HG02571 (cell line): ENCODE data around the gene SCN5A.

Source experiments
- ATAC-seq: cut with Tn5 transposase; IDR thresholded peaks from one replicate; pipeline ENCODE4 v1.9.1; 2021; ENCODE audit warnings: mild to moderate bottlenecking, moderate library complexity; ENCODE audit not compliant: unreplicated experiment

Gene SCN5A

DNA sequence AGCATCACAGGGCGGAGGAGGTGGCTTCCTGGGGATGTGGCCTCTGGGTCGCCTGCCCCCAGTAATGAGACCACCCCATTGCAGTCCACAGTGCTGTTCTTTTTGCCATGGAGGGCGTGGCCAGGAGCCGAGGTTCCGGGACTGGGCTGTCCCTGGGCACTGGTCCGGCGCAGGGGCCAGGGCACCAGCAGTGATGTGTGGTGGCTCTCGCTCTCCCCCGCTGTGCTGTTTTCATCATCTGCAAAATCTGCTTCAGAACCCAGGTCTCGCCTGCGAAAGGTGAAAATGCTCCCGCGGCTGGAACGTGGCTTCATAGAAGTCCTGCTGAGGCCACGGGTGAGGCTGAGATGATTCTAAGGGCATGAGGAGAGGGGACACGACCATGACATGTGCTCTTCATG, 45.8 kb downstream of the SCN5A start:
- no peak for ATAC-seq

- no peak for ATAC-seq
These were observed 46.8 kb downstream of the SCN5A start for GRCh38 chr3:38602576-38603250.

DNA sequence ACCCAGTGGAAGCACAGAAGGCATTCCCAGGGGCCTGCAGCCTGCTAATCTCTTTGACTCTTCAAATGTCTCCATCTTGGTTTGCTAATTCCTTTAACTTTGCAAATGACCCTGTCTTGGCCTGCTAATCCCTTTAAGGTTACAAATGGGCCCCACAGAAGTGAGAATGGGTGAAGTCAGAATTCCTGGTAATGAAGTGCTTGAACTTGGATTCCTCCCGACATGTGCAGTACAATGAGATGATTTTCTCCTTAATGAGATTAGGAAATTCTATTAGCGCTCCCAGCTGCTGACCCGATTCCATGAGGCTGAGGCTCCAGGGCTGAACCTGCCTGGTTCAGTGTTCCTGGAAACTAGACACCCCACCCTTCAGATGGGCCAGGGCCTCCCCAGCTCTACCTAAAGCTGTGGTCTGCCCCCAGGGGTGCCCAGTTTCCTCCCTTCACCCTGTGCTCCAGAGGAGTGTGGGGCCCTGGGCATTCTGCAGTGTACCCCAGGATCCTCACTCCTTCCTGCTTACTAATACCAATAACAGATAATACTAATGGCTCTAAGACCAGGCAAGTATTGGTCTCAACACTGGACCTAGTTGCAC, 47.4 kb downstream of the SCN5A start:
- ATAC-seq, result no peak

DNA sequence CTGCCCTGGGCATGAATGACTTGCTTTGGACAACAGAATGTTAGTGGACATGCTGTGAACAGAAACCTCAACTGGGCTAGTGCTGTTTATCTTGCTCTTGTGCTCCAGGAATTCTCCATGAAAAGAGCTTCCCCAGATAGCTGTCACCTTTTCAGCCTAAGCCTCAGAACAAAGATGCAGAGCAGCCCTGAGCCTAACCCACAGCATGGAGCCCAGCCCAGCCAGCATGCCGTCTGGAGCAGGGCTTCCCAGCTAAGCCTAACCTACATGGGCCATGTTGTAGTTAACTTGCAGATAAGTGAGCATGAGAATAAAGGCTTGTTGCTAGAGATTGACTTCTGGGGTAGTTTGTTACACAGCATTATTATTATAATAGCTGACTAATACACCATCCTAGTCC, 48.9 kb downstream of the SCN5A start:
- ATAC-seq, result no peak

- no peak for ATAC-seq
These were observed 49.6 kb downstream of the SCN5A start for GRCh38 chr3:38599886-38600285.

GRCh38 chr3:38598791-38599190, 50.7 kb downstream of the SCN5A start:
- no peak for ATAC-seq

DNA sequence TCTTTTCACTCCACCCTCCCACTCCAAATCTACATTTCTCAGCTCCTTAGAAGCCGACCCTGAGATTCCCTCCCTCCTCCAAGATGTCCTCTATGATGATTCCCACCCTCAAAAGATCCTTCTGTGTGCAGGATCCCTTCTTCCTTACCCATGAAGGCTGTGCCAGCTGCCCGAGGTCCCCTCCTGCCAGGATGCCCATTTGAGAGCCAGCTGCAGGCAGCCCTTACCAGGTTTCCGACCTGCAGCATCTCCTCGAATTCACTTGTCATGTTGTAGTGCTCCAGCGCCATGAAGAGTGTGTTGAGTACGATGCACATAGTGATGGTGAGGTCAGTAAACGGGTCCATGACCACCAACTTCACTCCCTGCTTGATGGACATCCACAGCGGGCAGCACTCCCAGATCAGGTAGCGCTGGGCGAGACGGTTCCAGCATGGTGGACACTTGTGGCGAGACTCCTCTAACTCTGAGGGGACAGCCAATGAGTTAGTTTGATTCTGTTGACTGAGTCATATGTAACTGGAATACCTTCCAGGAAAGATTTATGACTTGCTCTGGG, 51.9 kb downstream of the SCN5A start:
- ATAC-seq, result no peak

DNA sequence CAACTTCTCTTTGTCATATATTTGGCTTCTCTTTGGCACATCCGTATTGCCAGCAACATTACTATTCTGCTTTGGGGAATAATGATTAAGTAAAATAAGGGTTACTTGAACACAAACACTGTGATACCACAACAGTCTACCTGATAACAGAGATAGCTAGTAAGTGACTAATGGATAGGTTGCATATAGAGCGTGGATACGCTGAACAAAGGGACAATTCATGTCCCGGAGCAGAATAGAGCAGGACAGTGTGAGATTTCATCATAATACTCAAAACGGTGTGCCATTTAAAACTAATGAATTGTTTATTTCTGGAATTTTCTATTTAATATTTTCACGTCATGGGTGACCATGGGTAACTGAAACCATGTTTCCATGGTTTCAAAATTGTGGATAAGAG, 54.1 kb downstream of the SCN5A start:
- ATAC-seq, result no peak

DNA sequence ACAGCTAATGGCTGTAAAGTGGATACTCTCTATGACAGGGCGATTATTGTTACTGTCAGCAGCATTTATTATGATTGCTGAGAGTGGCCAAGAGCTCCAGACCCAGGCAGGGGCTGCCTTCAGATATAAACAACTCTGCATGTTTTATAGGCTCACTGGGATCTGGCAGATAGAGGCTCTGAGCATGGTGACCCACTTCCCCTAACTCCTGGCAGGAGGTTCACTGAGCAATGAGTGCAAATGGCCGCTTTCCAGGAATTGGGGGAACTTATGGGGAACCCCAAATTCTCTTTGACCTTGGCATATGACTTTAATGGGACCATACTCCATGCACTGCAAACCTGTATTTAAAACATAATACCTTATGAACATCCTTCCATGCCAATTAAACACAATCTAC, 59.0 kb downstream of the SCN5A start:
- ATAC-seq, result no peak

DNA sequence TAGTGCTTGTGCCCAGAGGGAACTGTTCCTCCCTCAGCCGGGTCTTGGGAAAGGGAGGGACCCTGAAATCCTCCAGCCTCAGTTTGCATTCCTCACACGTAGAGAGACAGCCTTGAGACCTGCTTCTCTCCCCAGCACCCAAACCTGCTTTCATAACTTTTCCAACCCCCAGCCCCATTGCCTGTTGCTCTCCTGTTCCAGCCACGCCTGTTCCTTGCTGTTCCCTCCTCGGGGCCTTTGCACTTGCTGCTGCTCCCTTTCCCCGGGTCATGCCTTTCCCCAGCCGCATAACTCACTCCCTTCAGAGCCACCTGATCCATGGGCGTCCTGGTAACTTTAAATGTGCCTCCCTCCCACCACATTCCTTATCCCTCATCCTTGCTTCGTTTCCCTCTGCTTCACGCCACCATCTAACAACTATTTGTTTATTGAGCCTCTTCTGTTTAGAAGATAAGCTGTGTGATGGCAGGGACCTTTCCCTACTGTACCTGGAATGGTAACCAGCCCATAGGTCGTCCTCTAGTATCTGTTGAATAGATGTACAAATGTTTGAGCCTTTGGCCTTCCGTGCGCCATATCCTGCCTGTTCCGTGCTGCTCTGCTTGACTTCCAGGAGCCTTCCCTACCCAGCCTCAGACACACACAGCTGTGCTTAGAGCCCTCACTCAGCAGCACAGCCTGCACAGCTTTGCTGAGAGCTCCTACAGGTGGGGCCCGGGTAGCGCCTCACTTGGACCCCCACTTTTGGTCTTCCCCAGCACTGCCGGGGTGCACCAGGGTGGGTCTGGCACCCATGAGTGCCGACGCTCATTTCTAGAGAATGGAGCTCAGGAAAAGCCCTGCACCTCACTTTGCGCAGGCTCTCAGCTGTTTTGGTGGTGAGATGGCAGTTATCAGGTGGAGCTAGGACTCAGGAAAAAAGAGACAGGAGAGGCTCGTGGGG, 60.2 kb downstream of the SCN5A start:
- no peak for ATAC-seq

- ATAC-seq, result no peak
These were observed 61.0 kb downstream of the SCN5A start for GRCh38 chr3:38588371-38588971.

- ATAC-seq, result no peak
These were observed 61.8 kb downstream of the SCN5A start for GRCh38 chr3:38587548-38588131.

DNA sequence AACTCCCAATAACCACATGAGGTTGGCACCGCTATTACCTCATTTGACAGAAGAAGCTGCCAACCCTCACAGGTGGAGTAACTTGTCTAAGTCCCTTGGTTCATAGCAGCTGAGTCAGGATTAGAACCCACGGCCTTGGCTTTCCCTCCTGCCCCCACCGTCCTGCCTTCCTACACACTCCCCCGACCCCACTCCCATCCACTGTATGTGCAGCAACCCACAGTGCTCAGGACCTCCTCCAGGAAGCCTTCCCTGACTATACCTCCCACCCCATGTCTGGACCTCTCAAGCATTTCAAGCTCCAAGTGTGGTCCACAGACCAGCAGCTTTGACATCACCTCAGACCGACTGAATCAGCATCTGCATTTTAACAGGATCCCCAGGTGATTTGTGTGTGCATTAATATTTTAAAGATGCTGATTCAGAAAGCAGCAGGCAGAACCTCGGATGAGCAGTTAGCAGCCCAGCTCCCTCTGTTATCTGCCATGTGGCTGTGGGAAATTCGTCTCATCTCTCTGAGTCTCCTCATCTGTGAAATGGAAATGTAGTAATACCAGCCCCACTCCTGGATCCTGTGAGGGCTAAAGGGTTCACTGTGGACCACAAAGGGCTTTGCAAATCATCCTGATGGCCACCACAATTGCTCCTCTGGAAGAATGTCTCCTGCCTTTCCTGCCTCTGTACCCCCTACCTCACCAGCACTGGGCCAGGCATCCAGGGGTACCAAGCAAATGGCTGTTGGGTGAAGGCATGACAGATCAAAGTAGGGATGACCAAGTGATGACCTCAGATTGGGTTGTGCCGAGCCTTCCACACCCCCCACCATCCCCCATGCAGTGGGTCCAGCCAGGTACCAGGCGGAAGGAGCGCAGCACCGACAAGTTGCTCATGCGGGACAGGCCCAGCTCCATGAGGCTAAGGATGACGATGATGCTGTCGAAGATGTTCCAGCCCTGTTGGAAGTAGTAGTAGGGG, 62.7 kb downstream of the SCN5A start:
- ATAC-seq, result no peak

DNA sequence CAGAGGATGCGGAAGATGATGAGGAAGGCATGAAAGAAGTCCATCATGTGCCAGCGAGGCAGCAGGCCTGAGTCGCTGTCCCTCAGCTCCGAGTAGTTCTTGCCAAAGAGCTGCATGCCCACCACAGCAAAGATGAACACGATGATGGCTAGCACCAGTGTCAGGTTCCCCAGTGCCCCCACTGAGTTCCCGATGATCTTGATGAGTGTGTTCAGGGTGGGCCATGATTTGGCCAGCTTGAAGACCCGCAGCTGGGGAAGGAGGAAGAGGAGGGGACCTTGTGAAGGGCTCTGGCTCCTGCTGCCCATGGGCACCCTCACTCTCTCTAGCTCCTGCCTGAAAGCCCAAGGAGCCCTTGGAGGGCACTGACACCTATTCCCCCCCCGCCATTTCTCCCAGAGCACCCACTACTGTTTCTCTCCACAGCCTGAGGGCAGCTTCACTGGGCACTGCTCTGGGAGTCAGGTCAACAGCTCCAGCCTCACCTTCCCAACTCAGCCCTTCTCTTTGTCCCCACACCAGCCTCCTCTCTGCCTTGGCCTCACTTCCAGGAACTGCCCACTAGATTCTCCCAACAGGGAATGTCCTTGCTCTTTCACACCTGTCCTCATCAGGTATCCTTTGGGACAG, 63.6 kb downstream of the SCN5A start:
- no peak for ATAC-seq

DNA sequence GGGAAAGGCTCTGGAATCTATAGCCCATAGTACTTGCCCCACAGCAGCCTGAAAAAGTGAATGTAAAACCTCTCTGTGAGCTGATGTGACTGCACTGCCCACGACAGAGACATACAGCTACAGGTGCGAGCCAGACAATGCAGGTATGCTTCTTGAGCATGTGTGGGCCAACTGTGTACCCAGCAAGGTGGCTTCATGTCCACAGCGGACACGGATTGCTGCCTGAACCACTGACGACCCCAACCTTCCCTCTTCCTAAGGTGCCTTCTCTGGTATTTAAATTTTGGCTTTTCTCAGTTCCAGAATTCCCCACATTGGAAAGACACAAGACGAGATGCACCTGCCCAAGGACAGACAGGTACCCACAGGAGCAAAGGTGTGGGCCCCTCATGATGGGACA, 65.8 kb downstream of the SCN5A start:
- no peak for ATAC-seq

- ATAC-seq, result no peak
These were observed 66.4 kb downstream of the SCN5A start for GRCh38 chr3:38582941-38583645.

- no peak for ATAC-seq
These were observed 67.2 kb downstream of the SCN5A start for GRCh38 chr3:38582316-38582715.

DNA sequence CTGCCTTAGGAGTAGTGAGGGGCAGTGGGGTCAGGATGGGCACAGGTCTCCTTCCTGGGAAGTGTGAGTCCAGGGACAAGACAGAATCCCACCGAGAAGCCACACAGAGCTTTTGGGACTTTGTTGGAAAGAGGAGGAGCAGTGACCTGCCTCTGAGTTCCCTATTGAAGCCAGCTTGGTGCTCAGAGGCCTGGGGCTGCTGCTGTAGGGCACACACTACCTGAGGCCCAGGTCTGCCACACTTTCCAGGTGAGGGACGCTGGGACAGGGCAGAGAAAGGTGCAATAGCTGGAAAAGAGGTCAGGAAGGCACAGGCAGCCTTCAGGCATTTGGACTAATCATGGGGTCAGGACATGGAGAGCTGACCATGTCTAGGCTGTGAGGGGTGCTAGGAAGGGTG, 67.7 kb downstream of the SCN5A start:
- ATAC-seq, result no peak
